Left lung (tissue), 10 donors: ENCODE results near the gene ZFPM1. TPM values are rescaled to one million over a fixed set of nuclear protein-coding genes. Genes with fewer than 3 reads are reported as not detected.

Experiments
- ATAC-seq: fragments of 200-7000 bp; cut with Tn5 transposase; one replicate; pipeline ENCODE4 v1.9.1; 2020; ENCODE audit warnings: moderate library complexity
- DNase-seq, 4 donors: peaks; one replicate each; pipeline ENCODE4 v3.0.0-alpha.2; 2013 to 2020
- H3K27ac ChIP-seq, 2 donors: fragments of 200-600 bp; sonication (generic) in 1 of 2; one replicate each; pipeline versions ENCODE4 v1.5.0 to v1.8.0; 2020 to 2021
- H3K27me3 ChIP-seq, 2 donors: fragments of 200-600 bp; sonication (generic) in 1 of 2; one replicate each; pipeline versions ENCODE4 v1.5.0 to v1.8.0; 2020 to 2021
- H3K36me3 ChIP-seq, 2 donors: fragments of 200-600 bp; sonication (generic) in 1 of 2; one replicate each; pipeline versions ENCODE4 v1.5.0 to v1.8.0; 2020 to 2021
- H3K4me1 ChIP-seq, 2 donors: fragments of 200-600 bp; one replicate each; pipeline ENCODE4 v1.8.0; 2021
- H3K4me3 ChIP-seq, 2 donors: fragments of 200-600 bp; sonication (generic) in 1 of 2; one replicate each; pipeline versions ENCODE4 v1.5.0 to v1.8.0; 2020 to 2021; ENCODE audit warnings: mild to moderate bottlenecking in 1 of 2
- H3K9me3 ChIP-seq, 2 donors: fragments of 200-600 bp; sonication (generic) in 1 of 2; one replicate each; pipeline versions ENCODE4 v1.5.0 to v1.8.0; 2020 to 2021
- intact Hi-C, 2 donors: fragments of 100-400 bp; cut with DNase I; formaldehyde crosslinking; loops; one replicate each; pipeline versions ENCODE4 v1.11.2 to v1.14.2; 2022
- polyA plus RNA-seq, 6 donors: library from polyadenylated mRNA; unstranded; fragments of 120-200 nt; gene quantifications; one replicate each; pipeline ENCODE4 v1.2.1, GENCODE V29; 2013; ENCODE audit not compliant: insufficient read length in 6 of 6
- total RNA-seq, 2 donors: library from RNA; stranded (reverse); fragmentation: NEBNext Ultra II Directional; extraction: Animal tissue kit (Norgen Biotek cat#: 25700); gene quantifications; one replicate each; pipeline ENCODE4 v1.2.1, GENCODE V29; 2021
- TF ChIP-seq, protein P1 (sequence below), 2 donors: fragments of 200-600 bp; sonication (generic) in 1 of 2; IDR thresholded peaks; one replicate each; pipeline versions ENCODE4 v1.5.0 to v1.8.0; 2021; ENCODE audit warnings: antibody characterized with exemption in 2 of 2
- donor health status: DM: no; HTN: yes; CAD: no.
- donor health status: DM: no; HTN: no; CAD: no.

ZFPM1 gene
- total and polyA plus RNA-seq, 8 donors, result 1.8 to 7.0 (median 3.6) TPM

GRCh38 chr16:88553739-88554138 lies 100.7 kb downstream of the ZFPM1 start:
- TF ChIP-seq, protein P1, sequence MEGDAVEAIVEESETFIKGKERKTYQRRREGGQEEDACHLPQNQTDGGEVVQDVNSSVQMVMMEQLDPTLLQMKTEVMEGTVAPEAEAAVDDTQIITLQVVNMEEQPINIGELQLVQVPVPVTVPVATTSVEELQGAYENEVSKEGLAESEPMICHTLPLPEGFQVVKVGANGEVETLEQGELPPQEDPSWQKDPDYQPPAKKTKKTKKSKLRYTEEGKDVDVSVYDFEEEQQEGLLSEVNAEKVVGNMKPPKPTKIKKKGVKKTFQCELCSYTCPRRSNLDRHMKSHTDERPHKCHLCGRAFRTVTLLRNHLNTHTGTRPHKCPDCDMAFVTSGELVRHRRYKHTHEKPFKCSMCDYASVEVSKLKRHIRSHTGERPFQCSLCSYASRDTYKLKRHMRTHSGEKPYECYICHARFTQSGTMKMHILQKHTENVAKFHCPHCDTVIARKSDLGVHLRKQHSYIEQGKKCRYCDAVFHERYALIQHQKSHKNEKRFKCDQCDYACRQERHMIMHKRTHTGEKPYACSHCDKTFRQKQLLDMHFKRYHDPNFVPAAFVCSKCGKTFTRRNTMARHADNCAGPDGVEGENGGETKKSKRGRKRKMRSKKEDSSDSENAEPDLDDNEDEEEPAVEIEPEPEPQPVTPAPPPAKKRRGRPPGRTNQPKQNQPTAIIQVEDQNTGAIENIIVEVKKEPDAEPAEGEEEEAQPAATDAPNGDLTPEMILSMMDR (IDR thresholded peaks at IDR 0.05), result no peak
- intact Hi-C loops, result no loop called here
- Histone ChIP-seq H3K27me3 (peaks cover 0 to 72% of the 10 kb centered on the region in 2 donors), H3K9me3 (no peaks in the 10 kb centered on the region), H3K4me3 (no peak overlapping the region), H3K27ac (no peak overlapping the region), H3K4me1 (peaks cover 0 to 6% of the 10 kb centered on the region in 2 donors), H3K36me3 (no peaks in the 10 kb centered on the region)
- no peak for ATAC-seq
- peak in 1 of 4 donors; percentile 50 for DNase-seq

- Histone ChIP-seq H3K9me3 (no peaks in the 10 kb centered on the region), H3K4me3 (no peak overlapping the region), H3K4me1 (peaks cover 0 to 6% of the 10 kb centered on the region in 2 donors), H3K36me3 (no peaks in the 10 kb centered on the region), H3K27ac (no peak overlapping the region), H3K27me3 (peaks cover 0 to 72% of the 10 kb centered on the region in 2 donors)
- no peak for DNase-seq
- no peak for ATAC-seq
- intact Hi-C loops, result no loop called here
- TF ChIP-seq, protein P1 (IDR thresholded peaks at IDR 0.05), result no peak
Measured at GRCh38 chr16:88554711-88555264, 101.7 kb downstream of the ZFPM1 start.

GRCh38 chr16:88556294-88556988 lies 103.4 kb downstream of the ZFPM1 start:
- intact Hi-C loops, result no loop called here
- ATAC-seq, result no peak
- no peaks in the 10 kb centered on the region for H3K9me3 ChIP-seq

GRCh38 chr16:88558457-88559442 lies 105.7 kb downstream of the ZFPM1 start:
- DNase-seq (peak in 2 of 4 donors; percentile 49 to 78), ATAC-seq (peak; percentile 57)
- H3K9me3 ChIP-seq, result no peaks in the 10 kb centered on the region
- peaks cover 0 to 72% of the 10 kb centered on the region in 2 donors for H3K27me3 ChIP-seq
- H3K36me3 ChIP-seq, result no peaks in the 10 kb centered on the region
- TF ChIP-seq, protein P1 (IDR thresholded peaks at IDR 0.05), result peak; percentile 26 to 46
- no peak overlapping the region for H3K4me3 ChIP-seq
- H3K4me1 ChIP-seq, result no peaks in the 10 kb centered on the region
- intact Hi-C loops, result no loop called here
- no peak overlapping the region for H3K27ac ChIP-seq

More at GRCh38 chr16:88556294-88556988, 103.4 kb downstream of the ZFPM1 start:
- no peak overlapping the region for H3K27ac ChIP-seq
- DNase-seq, result no peak
- no peaks in the 10 kb centered on the region for H3K36me3 ChIP-seq
- TF ChIP-seq, protein P1 (IDR thresholded peaks at IDR 0.05), result no peak
- no peak overlapping the region for H3K4me3 ChIP-seq
- no peaks in the 10 kb centered on the region for H3K4me1 ChIP-seq
- H3K27me3 ChIP-seq, result peaks cover 0 to 81% of the 10 kb centered on the region in 2 donors
